OCI-LY1 (cell line): Measurements from ENCODE around the gene ZDHHC14.
"Not testable (repeated sequence)": the region's sequence is repeated elsewhere in the genome, so short reads cannot be mapped to it uniquely, and the experiment has no call there.

ENCODE experiments used
- H2AFZ ChIP-seq: fragments of 200-600 bp; sonication (generic), shearing (Covaris generic); 2 replicates; pipeline ENCODE4 v1.6.0; 2014; ENCODE audit warnings: antibody characterized with exemption, mild to moderate bottlenecking, low read length
- H3F3A ChIP-seq: fragments of 200-600 bp; sonication (generic), shearing (Covaris generic); 2 replicates; pipeline ENCODE4 v1.6.0; 2014; ENCODE audit warnings: mild to moderate bottlenecking, antibody characterized with exemption, low read length, moderate library complexity; ENCODE audit not compliant: insufficient read depth
- H3K27ac ChIP-seq: fragments of 200-600 bp; sonication (generic); 2 replicates; pipeline ENCODE4 v1.5.1; 2014; ENCODE audit warnings: low read length, mixed run types, mild to moderate bottlenecking, low read depth; ENCODE audit not compliant: poor library complexity, severe bottlenecking
- H3K27me3 ChIP-seq: fragments of 200-600 bp; sonication (generic); 2 replicates; pipeline ENCODE4 v1.6.0; 2014; ENCODE audit warnings: antibody characterized with exemption, mild to moderate bottlenecking, low read length, moderate library complexity; ENCODE audit not compliant: insufficient read depth
- H3K36me3 ChIP-seq: fragments of 200-600 bp; sonication (generic); 2 replicates; pipeline ENCODE4 v1.6.1; 2014; ENCODE audit warnings: mild to moderate bottlenecking, antibody characterized with exemption, low read length, moderate library complexity, mixed read lengths; ENCODE audit not compliant: insufficient read depth
- H3K4me1 ChIP-seq: fragments of 200-600 bp; sonication (generic); 2 replicates; pipeline ENCODE4 v1.5.1; 2014; ENCODE audit warnings: mild to moderate bottlenecking, low read length, moderate library complexity; ENCODE audit not compliant: insufficient read depth, severe bottlenecking
- H3K4me2 ChIP-seq: fragments of 200-600 bp; sonication (generic), shearing (Covaris generic); 2 replicates; pipeline ENCODE4 v1.6.1; 2014; ENCODE audit warnings: low read length
- H3K4me3 ChIP-seq: fragments of 200-600 bp; sonication (generic); 2 replicates; pipeline ENCODE4 v1.5.1; 2014; ENCODE audit warnings: low read length, low read depth, mild to moderate bottlenecking, mixed read lengths; ENCODE audit not compliant: poor library complexity, severe bottlenecking
- H3K79me2 ChIP-seq: fragments of 200-600 bp; shearing (Covaris generic); 2 replicates; pipeline ENCODE4 v1.6.1; 2016; ENCODE audit warnings: mixed run types, low read length, mixed read lengths; ENCODE audit not compliant: insufficient read depth
- H3K9ac ChIP-seq: fragments of 200-600 bp; sonication (generic), shearing (Covaris generic); 2 replicates; pipeline ENCODE4 v1.6.1; 2014; ENCODE audit warnings: mild to moderate bottlenecking, low read length, mixed read lengths
- H3K9me2 ChIP-seq: fragments of 200-600 bp; sonication (generic), shearing (Covaris generic); 2 replicates; pipeline ENCODE4 v1.6.1; 2014; ENCODE audit warnings: low read depth, mild to moderate bottlenecking, low read length, mixed read lengths
- H3K9me3 ChIP-seq: fragments of 200-600 bp; shearing (Covaris generic); 2 replicates; pipeline ENCODE4 v1.6.1; 2014; ENCODE audit warnings: low read length, mixed read lengths
- H4K20me1 ChIP-seq: fragments of 200-600 bp; sonication (generic), shearing (Covaris generic); 2 replicates; pipeline ENCODE4 v1.6.0; 2016; ENCODE audit warnings: mild to moderate bottlenecking, low read length; ENCODE audit not compliant: insufficient read depth
- EZH2 ChIP-seq: fragments of 200-600 bp; sonication (generic), shearing (Covaris generic); IDR thresholded peaks from 2 replicates; pipeline ENCODE4 v1.8.0; 2017; ENCODE audit warnings: borderline replicate concordance, mixed run types, mild to moderate bottlenecking, antibody characterized with exemption, low read length, moderate library complexity, mixed read lengths
- TF ChIP-seq, protein P1 (sequence below): fragments of 200-600 bp; sonication (generic), shearing (Covaris generic); IDR thresholded peaks from 2 replicates; pipeline ENCODE4 v1.5.1; 2017; ENCODE audit warnings: mild to moderate bottlenecking, antibody characterized with exemption, low read length, moderate library complexity, mixed read lengths

The ZDHHC14 gene

DNA sequence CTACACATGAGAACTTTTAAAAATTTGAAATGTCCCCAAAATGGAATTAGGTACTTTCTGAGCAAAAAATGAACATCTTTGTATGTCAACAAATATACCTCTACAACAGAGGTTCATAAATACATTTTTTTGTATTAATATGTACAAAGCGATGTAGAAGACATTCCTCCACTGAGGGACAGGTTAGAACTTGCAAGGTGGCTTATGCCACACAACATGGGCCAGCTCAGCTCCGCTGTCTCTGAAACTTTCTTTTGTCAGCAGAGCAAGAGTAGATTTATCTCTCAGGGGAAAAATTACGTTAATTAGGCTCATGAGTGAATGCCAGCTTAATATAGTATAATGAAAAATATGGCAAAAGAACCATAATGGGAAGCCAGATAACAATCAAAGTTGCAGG, 47.0 kb upstream of the ZDHHC14 start:
- Histone ChIP-seq H3K27ac (no peak overlapping the region), H3F3A (no peaks in the 10 kb centered on the region), H3K27me3 (0 out of 2 replicates have a peak, but pooled peaks cover 7% of the 10 kb centered on the region), H3K36me3 (no peaks in the 10 kb centered on the region), H2AFZ (no peak overlapping the region), H3K4me3 (no peak overlapping the region), H3K9ac (no peak overlapping the region), H4K20me1 (no peaks in the 10 kb centered on the region), H3K9me2 (no peaks in the 10 kb centered on the region), H3K79me2 (no peaks in the 10 kb centered on the region), H3K4me1 (no peaks in the 10 kb centered on the region), H3K9me3 (no peaks in the 10 kb centered on the region), H3K4me2 (no peak overlapping the region)
- no peak for TF ChIP-seq EZH2
- TF ChIP-seq, protein P1, sequence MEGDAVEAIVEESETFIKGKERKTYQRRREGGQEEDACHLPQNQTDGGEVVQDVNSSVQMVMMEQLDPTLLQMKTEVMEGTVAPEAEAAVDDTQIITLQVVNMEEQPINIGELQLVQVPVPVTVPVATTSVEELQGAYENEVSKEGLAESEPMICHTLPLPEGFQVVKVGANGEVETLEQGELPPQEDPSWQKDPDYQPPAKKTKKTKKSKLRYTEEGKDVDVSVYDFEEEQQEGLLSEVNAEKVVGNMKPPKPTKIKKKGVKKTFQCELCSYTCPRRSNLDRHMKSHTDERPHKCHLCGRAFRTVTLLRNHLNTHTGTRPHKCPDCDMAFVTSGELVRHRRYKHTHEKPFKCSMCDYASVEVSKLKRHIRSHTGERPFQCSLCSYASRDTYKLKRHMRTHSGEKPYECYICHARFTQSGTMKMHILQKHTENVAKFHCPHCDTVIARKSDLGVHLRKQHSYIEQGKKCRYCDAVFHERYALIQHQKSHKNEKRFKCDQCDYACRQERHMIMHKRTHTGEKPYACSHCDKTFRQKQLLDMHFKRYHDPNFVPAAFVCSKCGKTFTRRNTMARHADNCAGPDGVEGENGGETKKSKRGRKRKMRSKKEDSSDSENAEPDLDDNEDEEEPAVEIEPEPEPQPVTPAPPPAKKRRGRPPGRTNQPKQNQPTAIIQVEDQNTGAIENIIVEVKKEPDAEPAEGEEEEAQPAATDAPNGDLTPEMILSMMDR = no peak

DNA sequence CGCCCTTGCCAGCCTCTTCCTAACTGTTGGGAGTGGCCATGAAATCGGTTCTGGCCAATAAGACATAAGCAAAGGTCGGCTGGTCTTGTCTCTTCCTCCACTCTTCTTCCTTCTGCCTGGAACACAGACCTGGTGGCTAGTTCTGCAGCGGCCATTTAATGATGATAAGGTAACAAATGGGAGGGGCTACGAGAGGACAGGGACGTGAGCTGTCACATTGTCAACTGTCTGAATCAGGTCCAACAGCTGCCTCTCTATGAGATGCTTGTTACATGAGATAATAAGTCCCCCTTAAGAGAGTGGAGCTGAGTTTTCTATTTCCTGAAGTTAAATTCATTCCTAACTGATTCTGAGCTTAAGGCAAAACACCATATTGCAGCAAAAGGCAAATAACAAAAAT, 45.2 kb upstream of the ZDHHC14 start:
- Histone ChIP-seq H2AFZ (no peak overlapping the region), H3K36me3 (no peaks in the 10 kb centered on the region), H3K9ac (no peak overlapping the region), H3K27ac (no peak overlapping the region), H3K9me3 (no peaks in the 10 kb centered on the region), H3K4me2 (no peak overlapping the region), H3K9me2 (no peaks in the 10 kb centered on the region), H3K27me3 (0 out of 2 replicates have a peak, but pooled peaks cover 7% of the 10 kb centered on the region), H3F3A (no peaks in the 10 kb centered on the region), H4K20me1 (no peaks in the 10 kb centered on the region), H3K4me3 (no peak overlapping the region), H3K79me2 (no peaks in the 10 kb centered on the region), H3K4me1 (no peaks in the 10 kb centered on the region)
- TF ChIP-seq, protein P1 = no peak
- TF ChIP-seq EZH2 = no peak

DNA sequence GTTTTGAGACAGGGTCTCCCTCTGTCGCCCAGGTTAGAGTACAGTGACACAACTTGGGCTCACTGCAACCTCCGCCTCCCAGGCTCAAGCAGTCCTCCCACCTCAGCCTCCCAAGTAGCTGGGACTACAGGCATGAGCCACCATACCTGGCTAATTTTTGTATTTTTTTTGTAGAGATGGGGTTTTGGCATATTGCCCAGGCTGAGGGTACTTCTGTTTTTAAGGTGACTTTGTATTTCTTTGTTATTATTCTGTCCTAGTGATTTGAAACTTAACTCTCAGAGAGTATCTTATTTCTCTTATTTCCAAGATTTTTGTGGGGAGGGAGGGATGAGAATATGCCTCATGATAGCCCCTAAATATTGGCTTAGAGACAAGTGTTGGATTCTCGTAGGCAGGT, 43.7 kb upstream of the ZDHHC14 start:
- not testable (repeated sequence) for H3K4me2 ChIP-seq, H4K20me1 ChIP-seq, H3K4me1 ChIP-seq, H3K9me3 ChIP-seq, H3K9ac ChIP-seq, H3K79me2 ChIP-seq, H3K36me3 ChIP-seq, H3K4me3 ChIP-seq, H3K27me3 ChIP-seq, H2AFZ ChIP-seq, H3K9me2 ChIP-seq, H3K27ac ChIP-seq, H3F3A ChIP-seq

DNA sequence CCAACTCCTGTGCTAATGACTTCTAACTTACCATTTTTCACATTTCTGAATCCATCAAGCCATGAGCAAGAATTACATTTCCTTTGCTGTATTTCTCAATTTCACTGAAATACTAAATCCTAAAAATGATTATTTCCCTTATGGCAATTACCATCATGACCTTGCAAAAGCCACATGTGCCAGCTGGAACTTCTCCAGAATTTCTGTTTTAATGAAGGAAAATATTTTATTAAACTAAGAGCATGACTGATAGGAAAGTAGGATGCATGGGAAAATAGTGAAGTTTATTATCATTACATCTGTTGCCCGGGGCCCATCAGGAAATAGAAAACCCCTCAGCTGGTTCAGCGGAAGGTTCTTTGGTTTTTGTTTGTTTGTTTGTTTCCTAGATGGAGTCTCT, 43.2 kb upstream of the ZDHHC14 start:
- H3K79me2 ChIP-seq = no peaks in the 10 kb centered on the region
- H3K4me1 ChIP-seq = no peaks in the 10 kb centered on the region
- TF ChIP-seq, protein P1 = no peak
- no peak for TF ChIP-seq EZH2
- H3K4me2 ChIP-seq = no peak overlapping the region
- no peaks in the 10 kb centered on the region for H4K20me1 ChIP-seq
- H3K4me3 ChIP-seq = no peak overlapping the region
- no peaks in the 10 kb centered on the region for H3K9me3 ChIP-seq
- 0 out of 2 replicates have a peak, but pooled peaks cover 7% of the 10 kb centered on the region for H3K27me3 ChIP-seq
- no peak overlapping the region for H3K9ac ChIP-seq
- H3K27ac ChIP-seq = no peak overlapping the region
- H3F3A ChIP-seq = no peaks in the 10 kb centered on the region
- H3K9me2 ChIP-seq = no peaks in the 10 kb centered on the region
- H2AFZ ChIP-seq = no peak overlapping the region
- H3K36me3 ChIP-seq = no peaks in the 10 kb centered on the region
